ENCODE results near the gene CFAP99.

The CFAP99 gene

GRCh38 chr4:2500547-2500946 is 81.8 kb downstream of the CFAP99 start:
- TF ChIP-seq CTCF (IDR thresholded peaks at IDR 0.05): no peak

- TF ChIP-seq CTCF (IDR thresholded peaks at IDR 0.05): no peak
Observed at GRCh38 chr4:2501034-2501594, 82.4 kb downstream of the CFAP99 start.

- TF ChIP-seq CTCF (IDR thresholded peaks at IDR 0.05): no peak
Observed at GRCh38 chr4:2503809-2504208, 85.1 kb downstream of the CFAP99 start.

GRCh38 chr4:2507259-2507658 is 88.5 kb downstream of the CFAP99 start:
- no peak for TF ChIP-seq CTCF (IDR thresholded peaks at IDR 0.05)

- TF ChIP-seq CTCF (IDR thresholded peaks at IDR 0.05): no peak
Observed at GRCh38 chr4:2507855-2508254, 89.1 kb downstream of the CFAP99 start.

DNA sequence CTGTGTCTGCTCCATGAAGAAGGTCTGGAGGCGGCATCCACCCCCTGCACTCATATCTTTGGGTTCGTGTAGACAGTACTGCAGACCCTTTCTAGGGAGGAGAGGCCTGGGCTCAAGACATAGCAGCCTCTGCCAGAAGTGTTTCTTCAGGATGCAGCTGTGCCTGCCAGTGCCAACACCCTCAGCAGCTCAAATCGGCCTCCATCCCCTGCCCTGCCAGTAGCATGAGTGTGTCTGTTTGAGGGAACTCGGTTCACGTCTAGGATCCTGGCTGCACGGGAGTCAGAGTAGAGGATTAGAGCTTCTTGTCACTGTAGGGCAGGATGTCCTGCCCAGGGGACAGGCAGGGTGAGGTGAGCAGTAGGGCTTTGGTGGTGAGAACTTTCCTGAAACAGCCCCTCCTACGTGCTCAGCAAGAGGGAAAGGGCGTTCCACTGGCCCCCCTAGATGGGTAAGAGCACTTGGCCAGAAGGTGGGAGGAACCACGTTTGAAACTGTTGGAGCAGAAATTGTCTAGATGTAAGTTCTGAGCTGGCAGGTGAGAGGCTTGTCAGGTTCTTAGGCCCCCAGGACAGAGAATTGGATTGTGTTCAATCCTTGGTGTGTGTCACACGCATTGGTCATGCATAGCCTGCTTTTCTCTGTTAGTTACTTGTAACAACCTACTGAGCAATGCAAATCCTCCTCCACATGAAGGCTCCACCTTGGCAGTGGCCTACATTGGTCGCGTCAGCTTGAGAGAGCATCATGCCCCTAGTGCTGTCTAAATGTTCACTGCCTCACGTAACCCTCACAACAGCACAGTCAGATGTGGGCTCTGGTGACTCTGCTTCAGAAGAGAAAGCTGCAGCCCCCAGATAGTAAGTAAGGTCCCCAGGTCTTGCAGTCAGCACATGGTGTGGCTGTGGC is 91.8 kb downstream of the CFAP99 start:
- no peak for TF ChIP-seq CTCF (IDR thresholded peaks at IDR 0.05)

DNA sequence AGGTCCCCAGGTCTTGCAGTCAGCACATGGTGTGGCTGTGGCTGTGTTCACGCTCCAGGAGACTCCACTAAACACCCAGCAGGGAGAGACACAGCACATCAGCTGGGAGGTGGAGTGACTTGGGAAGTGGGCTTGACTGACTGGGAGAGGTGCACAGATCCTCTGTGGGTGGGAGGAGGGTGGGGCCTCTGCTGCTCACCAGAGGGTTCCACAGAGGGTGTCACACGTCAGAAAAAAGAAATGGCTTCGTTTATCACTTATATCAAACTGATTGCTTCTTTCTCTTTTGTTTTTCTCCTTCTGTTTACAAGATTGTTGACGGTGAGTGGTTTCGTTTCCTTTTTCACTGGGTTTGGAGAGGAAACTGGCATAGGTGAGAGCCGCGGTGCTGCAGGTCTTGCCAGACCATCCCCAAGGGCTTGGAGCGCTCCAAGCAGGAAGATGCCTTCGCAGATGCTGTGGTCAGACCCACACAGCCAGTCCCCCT is 92.9 kb downstream of the CFAP99 start:
- no peak for TF ChIP-seq CTCF (IDR thresholded peaks at IDR 0.05)

All from LNCAP (cell line).